GM12872 (cell line): Measurements from ENCODE around the gene FGF14.

Source experiments
- TF ChIP-seq, protein P1 (sequence below): IDR thresholded peaks from 3 replicates; pipeline ENCODE4 v1.5.1; 2011; ENCODE audit warnings: low read depth, mild to moderate bottlenecking, low read length, moderate library complexity; ENCODE audit not compliant: insufficient read depth

FGF14 gene

DNA sequence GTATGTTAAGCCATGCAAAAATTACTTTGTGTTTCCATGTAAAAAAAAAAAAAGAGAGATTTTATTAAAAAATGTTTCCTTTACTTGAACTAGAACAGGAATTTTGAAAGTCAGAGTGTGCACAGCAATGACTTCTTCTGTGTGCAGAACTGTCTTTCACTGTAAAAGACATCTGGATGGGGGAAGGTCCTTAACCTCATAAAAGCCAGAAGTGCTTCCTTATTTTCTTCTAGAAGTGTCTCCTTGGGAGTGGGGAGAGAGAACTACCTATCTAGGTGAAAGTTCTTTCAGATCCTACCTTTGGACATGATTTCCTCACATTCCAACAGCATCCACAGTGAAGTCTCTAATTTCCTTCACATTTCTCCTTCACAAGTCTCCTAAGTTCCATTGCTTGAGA, 360.3 kb downstream of the FGF14 start:
- TF ChIP-seq, protein P1, sequence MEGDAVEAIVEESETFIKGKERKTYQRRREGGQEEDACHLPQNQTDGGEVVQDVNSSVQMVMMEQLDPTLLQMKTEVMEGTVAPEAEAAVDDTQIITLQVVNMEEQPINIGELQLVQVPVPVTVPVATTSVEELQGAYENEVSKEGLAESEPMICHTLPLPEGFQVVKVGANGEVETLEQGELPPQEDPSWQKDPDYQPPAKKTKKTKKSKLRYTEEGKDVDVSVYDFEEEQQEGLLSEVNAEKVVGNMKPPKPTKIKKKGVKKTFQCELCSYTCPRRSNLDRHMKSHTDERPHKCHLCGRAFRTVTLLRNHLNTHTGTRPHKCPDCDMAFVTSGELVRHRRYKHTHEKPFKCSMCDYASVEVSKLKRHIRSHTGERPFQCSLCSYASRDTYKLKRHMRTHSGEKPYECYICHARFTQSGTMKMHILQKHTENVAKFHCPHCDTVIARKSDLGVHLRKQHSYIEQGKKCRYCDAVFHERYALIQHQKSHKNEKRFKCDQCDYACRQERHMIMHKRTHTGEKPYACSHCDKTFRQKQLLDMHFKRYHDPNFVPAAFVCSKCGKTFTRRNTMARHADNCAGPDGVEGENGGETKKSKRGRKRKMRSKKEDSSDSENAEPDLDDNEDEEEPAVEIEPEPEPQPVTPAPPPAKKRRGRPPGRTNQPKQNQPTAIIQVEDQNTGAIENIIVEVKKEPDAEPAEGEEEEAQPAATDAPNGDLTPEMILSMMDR: no peak

- TF ChIP-seq, protein P1: no peak
These were observed 361.0 kb downstream of the FGF14 start for GRCh38 chr13:102040812-102041211.

DNA sequence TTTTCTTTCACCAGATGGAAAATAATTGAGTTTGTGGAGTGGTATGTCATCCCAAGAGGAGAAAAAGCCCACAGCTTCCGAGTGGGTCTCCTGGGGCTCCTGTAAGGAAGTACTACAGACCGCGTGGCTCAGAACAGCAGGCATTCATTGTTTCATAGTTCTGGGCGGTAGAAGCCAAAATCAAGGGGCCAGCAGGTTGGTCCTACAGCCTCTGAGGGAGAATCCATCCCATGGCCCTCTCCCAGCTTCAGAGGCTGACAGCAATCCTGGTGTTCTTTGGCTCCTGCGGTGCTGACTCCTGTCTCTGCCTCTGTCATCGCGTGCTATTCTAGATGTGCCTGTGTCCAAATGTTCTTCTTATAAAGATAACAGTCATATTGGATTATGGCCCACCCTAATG, 362.6 kb downstream of the FGF14 start:
- TF ChIP-seq, protein P1: no peak

DNA sequence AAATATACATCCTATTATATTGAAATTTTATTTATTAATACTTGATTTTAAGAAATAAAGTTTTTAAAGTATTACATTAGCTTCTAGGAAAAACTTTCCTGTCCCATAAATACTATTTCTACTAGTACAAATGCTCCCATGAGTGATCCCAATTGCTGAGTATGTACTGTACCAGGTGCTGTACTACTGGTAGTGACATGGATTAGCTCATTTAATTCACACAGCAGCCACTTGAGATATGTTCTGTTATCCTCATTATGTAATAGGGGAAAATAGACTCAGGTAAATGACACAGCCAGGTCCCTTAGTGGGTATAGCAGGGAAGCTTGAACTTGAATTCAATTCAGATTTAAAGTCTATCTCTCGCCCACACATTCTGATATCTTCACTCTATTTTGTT, 363.1 kb downstream of the FGF14 start:
- TF ChIP-seq, protein P1: no peak

DNA sequence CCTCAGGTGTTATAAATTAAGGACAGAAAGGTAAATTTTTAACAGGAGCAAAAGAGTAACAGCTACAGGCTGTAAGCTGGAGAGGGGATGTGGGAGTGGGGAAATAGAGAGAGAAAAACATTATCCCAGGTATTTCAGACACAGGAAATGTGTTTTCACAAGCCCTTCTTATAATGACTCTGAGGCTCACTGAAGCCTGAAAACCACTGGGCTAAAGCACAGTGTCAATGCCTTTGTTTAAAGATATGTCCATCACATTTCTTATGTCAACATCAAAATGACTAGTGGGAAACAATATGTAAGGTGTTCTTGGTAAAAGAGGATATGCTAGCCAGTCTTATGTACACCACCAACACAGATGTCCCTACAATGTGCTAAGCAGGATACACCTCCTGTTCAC, 365.9 kb downstream of the FGF14 start:
- TF ChIP-seq, protein P1: no peak

- TF ChIP-seq, protein P1: no peak
These were observed 368.0 kb downstream of the FGF14 start for GRCh38 chr13:102033857-102034331.

DNA sequence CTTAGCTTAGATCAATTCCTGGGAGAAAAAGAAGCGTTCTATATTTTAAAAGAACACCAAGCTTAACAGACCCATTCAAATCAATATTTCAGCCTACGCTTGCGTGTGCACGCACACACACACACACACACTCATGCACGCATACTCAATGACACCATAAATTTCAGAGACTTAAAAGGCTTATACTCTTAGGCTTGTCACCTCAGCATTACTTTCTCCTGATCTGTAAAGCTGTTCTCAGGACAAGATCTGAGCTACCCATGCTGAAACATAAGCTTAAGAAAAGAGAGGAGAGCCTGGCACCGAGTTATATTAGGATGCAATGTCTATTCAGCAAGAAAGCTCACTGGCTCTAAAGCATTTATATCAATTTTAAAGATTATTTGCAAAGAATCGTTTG, 368.5 kb downstream of the FGF14 start:
- TF ChIP-seq, protein P1: no peak

- TF ChIP-seq, protein P1: no peak
These were observed 373.0 kb downstream of the FGF14 start for GRCh38 chr13:102028868-102029267.
